H9 (cell line): ENCODE data around the gene UQCRC2. TPM values are rescaled to one million over a fixed set of nuclear protein-coding genes. Genes with fewer than 3 reads are reported as not detected.

Experiments used
- DNase-seq: peaks from one replicate; pipeline ENCODE4 v3.0.0-alpha.2; 2017
- H2AFZ ChIP-seq: one replicate; pipeline ENCODE4 v1.6.1; 2013; ENCODE audit warnings: mild to moderate bottlenecking, low read length, control low read depth, moderate library complexity
- H2AK5ac ChIP-seq: 2 replicates; pipeline ENCODE4 v1.6.1; 2013; ENCODE audit warnings: low read length, control low read depth, mixed read lengths; ENCODE audit not compliant: insufficient read length
- H2BK120ac ChIP-seq: one replicate; pipeline ENCODE4 v1.6.1; 2013; ENCODE audit warnings: low read depth, mild to moderate bottlenecking, low read length, control low read depth, inconsistent platforms; ENCODE audit not compliant: poor library complexity, severe bottlenecking
- H2BK12ac ChIP-seq: 2 replicates; pipeline ENCODE4 v1.6.1; 2013; ENCODE audit warnings: low read length, control low read depth, mixed read lengths, low read depth; ENCODE audit not compliant: insufficient read length
- H2BK15ac ChIP-seq: 2 replicates; pipeline ENCODE4 v1.6.1; 2013; ENCODE audit warnings: low read depth, low read length, control low read depth
- H2BK20ac ChIP-seq: one replicate; pipeline ENCODE4 v1.6.1; 2013; ENCODE audit warnings: low read depth, mild to moderate bottlenecking, low read length, control low read depth, inconsistent platforms; ENCODE audit not compliant: poor library complexity, severe bottlenecking
- H2BK5ac ChIP-seq: 2 replicates; pipeline ENCODE4 v1.6.1; 2013; ENCODE audit warnings: low read length, control low read depth, mixed read lengths; ENCODE audit not compliant: insufficient read length
- H3K14ac ChIP-seq: 2 replicates; pipeline ENCODE4 v1.6.1; 2013; ENCODE audit warnings: low read length, control low read depth; ENCODE audit not compliant: insufficient read depth
- H3K18ac ChIP-seq: 2 replicates; pipeline ENCODE4 v1.6.1; 2013; ENCODE audit warnings: low read depth, mild to moderate bottlenecking, mixed read lengths, low read length, control low read depth; ENCODE audit not compliant: insufficient read length
- H3K23ac ChIP-seq: 2 replicates; pipeline ENCODE4 v1.6.1; 2013; ENCODE audit warnings: low read length, control low read depth, mixed read lengths, low read depth; ENCODE audit not compliant: insufficient read length
- H3K23me2 ChIP-seq: 2 replicates; pipeline ENCODE4 v1.6.1; 2013; ENCODE audit warnings: low read depth, mild to moderate bottlenecking, mixed read lengths, low read length, control low read depth; ENCODE audit not compliant: insufficient read length, poor library complexity, severe bottlenecking
- H3K27ac ChIP-seq: 2 replicates; pipeline ENCODE4 v1.5.1; 2013; ENCODE audit warnings: low read length, control low read depth, mixed read lengths, low read depth; ENCODE audit not compliant: insufficient read length
- H3K27me3 ChIP-seq: 2 replicates; pipeline ENCODE4 v1.6.1; 2013; ENCODE audit warnings: low read length, control low read depth, inconsistent platforms; ENCODE audit not compliant: insufficient read depth
- H3K4ac ChIP-seq: 2 replicates; pipeline ENCODE4 v1.6.1; 2013; ENCODE audit warnings: low read depth, mild to moderate bottlenecking, control low read depth, inconsistent platforms, low read length, moderate library complexity
- H3K4me1 ChIP-seq: 2 replicates; pipeline ENCODE4 v1.6.1; 2013; ENCODE audit warnings: low read length, control low read depth, inconsistent platforms; ENCODE audit not compliant: insufficient read depth
- H3K4me2 ChIP-seq: 2 replicates; pipeline ENCODE4 v1.6.1; 2013; ENCODE audit warnings: low read length, control low read depth, mixed read lengths; ENCODE audit not compliant: insufficient read length, insufficient read depth
- H3K56ac ChIP-seq: 2 replicates; pipeline ENCODE4 v1.6.1; 2013; ENCODE audit warnings: low read depth, mild to moderate bottlenecking, mixed read lengths, low read length, control low read depth; ENCODE audit not compliant: insufficient read length
- H3K79me1 ChIP-seq: 2 replicates; pipeline ENCODE4 v1.6.1; 2013; ENCODE audit warnings: low read depth, mild to moderate bottlenecking, moderate library complexity, low read length, control low read depth, inconsistent platforms; ENCODE audit not compliant: insufficient read depth, poor library complexity, severe bottlenecking
- H3K79me2 ChIP-seq: 2 replicates; pipeline ENCODE4 v1.6.1; 2013; ENCODE audit warnings: low read length, control low read depth, inconsistent platforms; ENCODE audit not compliant: insufficient read depth
- H3K9ac ChIP-seq: 2 replicates; pipeline ENCODE4 v1.6.1; 2013; ENCODE audit warnings: low read length, control low read depth, mixed read lengths; ENCODE audit not compliant: insufficient read length; ENCODE audit errors: extremely low read depth
- H3K9me3 ChIP-seq: one replicate; pipeline ENCODE4 v1.6.1; 2013; ENCODE audit warnings: low read depth, low read length, inconsistent platforms; ENCODE audit not compliant: control insufficient read depth
- H3T11ph ChIP-seq: one replicate; pipeline ENCODE4 v1.6.1; 2013; ENCODE audit warnings: mild to moderate bottlenecking, low read length, control low read depth, inconsistent platforms
- H4K20me1 ChIP-seq: one replicate; pipeline ENCODE4 v1.6.1; 2013; ENCODE audit not compliant: control insufficient read depth, insufficient read length, insufficient read depth
- H4K5ac ChIP-seq: 2 replicates; pipeline ENCODE4 v1.6.1; 2013; ENCODE audit warnings: low read depth, mild to moderate bottlenecking, mixed read lengths, low read length, control low read depth; ENCODE audit not compliant: insufficient read length
- H4K8ac ChIP-seq: replicated peaks from 2 replicates; pipeline ENCODE4 v1.6.1; 2013; ENCODE audit warnings: low read length, control low read depth, mixed read lengths, low read depth; ENCODE audit not compliant: insufficient read length
- H4K91ac ChIP-seq: 2 replicates; pipeline ENCODE4 v1.6.1; 2013; ENCODE audit warnings: low read depth, mild to moderate bottlenecking, moderate library complexity, mixed read lengths, low read length, control low read depth; ENCODE audit not compliant: insufficient read length
- H3K27ac Mint-ChIP-seq, 3 experiments: 2 replicates in 2 of 3; 3 replicates in 1 of 3; pipeline ENCODE4 v1.8.0; 2020 to 2021; ENCODE audit warnings: mixed read lengths in 3 of 3, mild to moderate bottlenecking in 1 of 3, moderate library complexity in 1 of 3
- H3K27me3 Mint-ChIP-seq: 2 replicates; pipeline ENCODE4 v1.8.0; 2021; ENCODE audit warnings: low read depth, mild to moderate bottlenecking, moderate library complexity, mixed read lengths
- H3K36me3 Mint-ChIP-seq, 3 experiments: 2 replicates in 2 of 3; 3 replicates in 1 of 3; pipeline ENCODE4 v1.8.0; 2020 to 2021; ENCODE audit warnings: low read depth in 3 of 3, mixed read lengths in 3 of 3; ENCODE audit not compliant: insufficient read depth in 1 of 3
- H3K4me1 Mint-ChIP-seq, 2 experiments: 2 replicates each; pipeline ENCODE4 v1.8.0; 2020; ENCODE audit warnings: mixed read lengths in 2 of 2
- H3K4me3 Mint-ChIP-seq, 2 experiments: 2 replicates in 1 of 2; 3 replicates in 1 of 2; pipeline ENCODE4 v1.8.0; 2020 to 2021; ENCODE audit warnings: mild to moderate bottlenecking in 2 of 2, mixed read lengths in 2 of 2, moderate library complexity in 1 of 2
- H3K9me3 Mint-ChIP-seq, 2 experiments: 2 replicates in 1 of 2; 3 replicates in 1 of 2; pipeline ENCODE4 v1.8.0; 2020; ENCODE audit warnings: mild to moderate bottlenecking in 2 of 2, mixed read lengths in 2 of 2, moderate library complexity in 1 of 2
- WGBS: extraction: QIAGEN DNeasy Blood & Tissue Kit; methylation state at CpG from one replicate; pipeline ENCODE4 v1.1.7; 2013; ENCODE audit warnings: missing lambda C conversion rate, low lambda C conversion rate, mixed read lengths; ENCODE audit not compliant: insufficient read length; ENCODE audit errors: extremely low coverage; 5-methylcytosine and 5-hydroxymethylcytosine counted together
- total RNA-seq: library from RNA; stranded (reverse); gene quantifications from 2 replicates; pipeline ENCODE4 v1.2.1, GENCODE V29; 2021
- TF ChIP-seq, protein P1 (sequence below): fragments of 200-600 bp; sonication (generic); conservative IDR thresholded peaks from 3 replicates; pipeline ENCODE4 v1.8.0; 2021; ENCODE audit warnings: antibody characterized with exemption, mild to moderate bottlenecking

The UQCRC2 gene
- total RNA-seq, 1 experiment from 2014 or later: 228 TPM

- Histone ChIP-seq H4K91ac (no peak overlapping the region), H3K79me2 (no peaks in the 10 kb centered on the region), H3K23ac (no peak overlapping the region), H2BK5ac (no peak overlapping the region), H3K4me2 (no peak overlapping the region), H3K79me1 (no peaks in the 10 kb centered on the region), H3K4me1 (no peaks in the 10 kb centered on the region), H3K56ac (no peak overlapping the region), H2BK12ac (no peak overlapping the region), H3K9ac (no peak overlapping the region), H4K20me1 (no peaks in the 10 kb centered on the region), H2BK20ac (no peak overlapping the region), H2BK120ac (no peak overlapping the region), H3K18ac (no peak overlapping the region), H3K4ac (no peak overlapping the region), H4K8ac (no peak overlapping the region), H3T11ph (no peak overlapping the region), H3K27ac (no peak overlapping the region), H2BK15ac (no peak overlapping the region), H4K5ac (no peak overlapping the region), H3K14ac (no peak overlapping the region), H3K23me2 (no peaks in the 10 kb centered on the region), H2AFZ (no peak overlapping the region), H3K27me3 (no peaks in the 10 kb centered on the region), H3K9me3 (no peaks in the 10 kb centered on the region), H2AK5ac (no peak overlapping the region)
- Mint-ChIP-seq H3K4me3 (no peak overlapping the region), H3K27me3 (no peaks in the 10 kb centered on the region), H3K4me1 (peaks cover 4 to 6% of the 10 kb centered on the region in 2 experiments; a peak in 2 of 4 replicates), H3K27ac (no peak overlapping the region), H3K36me3 (peaks cover 0 to 4% (median 0%) of the 10 kb centered on the region in 3 experiments; a peak in 3 of 7 replicates), H3K9me3 (no peaks in the 10 kb centered on the region)
- no CpG with 5 or more reads among the region's 2 CpGs for WGBS
- TF ChIP-seq, protein P1, sequence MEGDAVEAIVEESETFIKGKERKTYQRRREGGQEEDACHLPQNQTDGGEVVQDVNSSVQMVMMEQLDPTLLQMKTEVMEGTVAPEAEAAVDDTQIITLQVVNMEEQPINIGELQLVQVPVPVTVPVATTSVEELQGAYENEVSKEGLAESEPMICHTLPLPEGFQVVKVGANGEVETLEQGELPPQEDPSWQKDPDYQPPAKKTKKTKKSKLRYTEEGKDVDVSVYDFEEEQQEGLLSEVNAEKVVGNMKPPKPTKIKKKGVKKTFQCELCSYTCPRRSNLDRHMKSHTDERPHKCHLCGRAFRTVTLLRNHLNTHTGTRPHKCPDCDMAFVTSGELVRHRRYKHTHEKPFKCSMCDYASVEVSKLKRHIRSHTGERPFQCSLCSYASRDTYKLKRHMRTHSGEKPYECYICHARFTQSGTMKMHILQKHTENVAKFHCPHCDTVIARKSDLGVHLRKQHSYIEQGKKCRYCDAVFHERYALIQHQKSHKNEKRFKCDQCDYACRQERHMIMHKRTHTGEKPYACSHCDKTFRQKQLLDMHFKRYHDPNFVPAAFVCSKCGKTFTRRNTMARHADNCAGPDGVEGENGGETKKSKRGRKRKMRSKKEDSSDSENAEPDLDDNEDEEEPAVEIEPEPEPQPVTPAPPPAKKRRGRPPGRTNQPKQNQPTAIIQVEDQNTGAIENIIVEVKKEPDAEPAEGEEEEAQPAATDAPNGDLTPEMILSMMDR: no peak
- DNase-seq: no peak
Observed at GRCh38 chr16:22027633-22028032, 74.5 kb downstream of the UQCRC2 start.
